Activated CD8-positive, alpha-beta memory T cell treated with anti-CD3 and anti-CD28 coated beads for 36 hours (primary cell): ENCODE results near the gene ARCN1. TPM values are rescaled to one million over a fixed set of nuclear protein-coding genes. Genes with fewer than 3 reads are reported as not detected.
"Not testable (repeated sequence)": the region's sequence is repeated elsewhere in the genome, so short reads cannot be mapped to it uniquely, and the experiment has no call there.

Experiments
- CTCF ChIA-PET: fragments of 350-600 bp; sonication (Branson Sonifier 250); formaldehyde crosslinking; loops from one replicate; lab custom pipeline; 2021; ENCODE audit warnings: antibody characterized with exemption; lab: Charles Lee
- POLR2A ChIA-PET: fragments of 350-600 bp; sonication (Branson Sonifier 250); formaldehyde crosslinking; loops from one replicate; lab custom pipeline; 2021; ENCODE audit warnings: antibody characterized with exemption; lab: Charles Lee
- total RNA-seq, 2 experiments: library from RNA; stranded (reverse); gene quantifications; one replicate each; pipeline ENCODE4 v1.2.3, GENCODE V29; 2021

Gene ARCN1
- total RNA-seq, 2 experiments from 2014 or later = 146 to 148 TPM

GRCh38 chr11:118611433-118611795 lies 39.2 kb downstream of the ARCN1 start:
- POLR2A ChIA-PET = not testable (repeated sequence)
- CTCF ChIA-PET = interaction anchor here (0.6 to 2.3 kb wide), 5 partner anchors 8 to 77 kb away, joined by 3 to 7 read pairs (median 3); no protein-coding TSS in a partner anchor

- ChIA-PET CTCF (interaction anchor here (0.7 to 2.3 kb wide), 5 partner anchors 7 to 162 kb away, joined by 3 to 7 read pairs (median 5); no protein-coding TSS in a partner anchor), POLR2A (no interaction called here)
Observed at GRCh38 chr11:118612378-118612777, 40.2 kb downstream of the ARCN1 start.

GRCh38 chr11:118614511-118614910 lies 42.3 kb downstream of the ARCN1 start:
- CTCF ChIA-PET = interaction anchor here (1.8 kb wide), 1 partner anchor 11 kb away, joined by 6 read pairs; no protein-coding TSS in a partner anchor
- POLR2A ChIA-PET = no interaction called here

GRCh38 chr11:118615282-118615975 lies 43.2 kb downstream of the ARCN1 start:
- ChIA-PET POLR2A (no interaction called here), CTCF (no interaction called here)

GRCh38 chr11:118615976-118616371 lies 43.8 kb downstream of the ARCN1 start:
- ChIA-PET CTCF (no interaction called here), POLR2A (no interaction called here)

- CTCF ChIA-PET = interaction anchor here (1.0 to 1.5 kb wide), 2 partner anchors 9 to 12 kb away, joined by 3 to 4 read pairs; partner anchors contain the start of gene PHLDB1
Observed at GRCh38 chr11:118618115-118618990, 46.1 kb downstream of the ARCN1 start.

GRCh38 chr11:118618991-118619375 lies 46.8 kb downstream of the ARCN1 start:
- POLR2A ChIA-PET = no interaction called here
- CTCF ChIA-PET = interaction anchor here (1.0 to 1.6 kb wide), 3 partner anchors 7 to 12 kb away, joined by 3 to 5 read pairs (median 4); partner anchors contain the start of gene PHLDB1

More at GRCh38 chr11:118618115-118618990, 46.1 kb downstream of the ARCN1 start:
- POLR2A ChIA-PET = no interaction called here

GRCh38 chr11:118619444-118620197 lies 47.4 kb downstream of the ARCN1 start:
- ChIA-PET POLR2A (no interaction called here), CTCF (interaction anchor here (1.6 kb wide), 1 partner anchor 8 kb away, joined by 5 read pairs; no protein-coding TSS in a partner anchor)

- CTCF ChIA-PET = interaction anchor here (0.8 to 1.6 kb wide), 3 partner anchors 9 to 39 kb away, joined by 3 to 5 read pairs (median 3); no protein-coding TSS in a partner anchor
- POLR2A ChIA-PET = interaction anchor here (0.6 kb wide), 1 partner anchor 37 kb away, joined by 4 read pairs; no protein-coding TSS in a partner anchor
Observed at GRCh38 chr11:118620529-118621070, 48.4 kb downstream of the ARCN1 start.

- POLR2A ChIA-PET = no interaction called here
Observed at GRCh38 chr11:118621071-118621783, 49.0 kb downstream of the ARCN1 start.

GRCh38 chr11:118621784-118622375 lies 49.7 kb downstream of the ARCN1 start:
- CTCF ChIA-PET = interaction anchor here (0.6 to 1.4 kb wide), 2 partner anchors 12 to 27 kb away, joined by 3 to 6 read pairs; no protein-coding TSS in a partner anchor
- POLR2A ChIA-PET = no interaction called here

More at GRCh38 chr11:118621071-118621783, 49.0 kb downstream of the ARCN1 start:
- CTCF ChIA-PET = interaction anchor here (0.7 to 1.4 kb wide), 3 partner anchors 26 to 364 kb away, joined by 3 read pairs; no protein-coding TSS in a partner anchor

GRCh38 chr11:118622376-118623268 lies 50.4 kb downstream of the ARCN1 start:
- ChIA-PET CTCF (interaction anchor here (0.6 kb wide), 1 partner anchor 12 kb away, joined by 6 read pairs; no protein-coding TSS in a partner anchor), POLR2A (interaction anchor here (0.8 kb wide), 1 partner anchor 36 kb away, joined by 3 read pairs; no protein-coding TSS in a partner anchor)

- POLR2A ChIA-PET = interaction anchor here (0.8 kb wide), 1 partner anchor 35 kb away, joined by 3 read pairs; no protein-coding TSS in a partner anchor
- CTCF ChIA-PET = no interaction called here
Observed at GRCh38 chr11:118623269-118623655, 51.1 kb downstream of the ARCN1 start.

- ChIA-PET CTCF (interaction anchor here (0.5 kb wide), 1 partner anchor 375 kb away, joined by 3 read pairs; no protein-coding TSS in a partner anchor), POLR2A (interaction anchor here (0.6 kb wide), 2 partner anchors 119 to 303 kb away, joined by 3 to 4 read pairs; no protein-coding TSS in a partner anchor)
Observed at GRCh38 chr11:118625036-118625690, 53.0 kb downstream of the ARCN1 start.

- CTCF ChIA-PET = interaction anchor here (0.5 kb wide), 1 partner anchor 374 kb away, joined by 3 read pairs; no protein-coding TSS in a partner anchor
Observed at GRCh38 chr11:118625976-118626375, 53.8 kb downstream of the ARCN1 start.

More at GRCh38 chr11:118625976-118626375, 53.8 kb downstream of the ARCN1 start:
- POLR2A ChIA-PET = no interaction called here
